Right forelimb (tissue), 1 donor: ENCODE results near the gene CCDC74A.
"Not testable (repeated sequence)": the region's sequence is repeated elsewhere in the genome, so short reads cannot be mapped to it uniquely, and the experiment has no call there.

ENCODE experiments used
- DNase-seq: peaks from one replicate; pipeline ENCODE4 v3.0.0-alpha.2; 2018

CCDC74A gene

DNA sequence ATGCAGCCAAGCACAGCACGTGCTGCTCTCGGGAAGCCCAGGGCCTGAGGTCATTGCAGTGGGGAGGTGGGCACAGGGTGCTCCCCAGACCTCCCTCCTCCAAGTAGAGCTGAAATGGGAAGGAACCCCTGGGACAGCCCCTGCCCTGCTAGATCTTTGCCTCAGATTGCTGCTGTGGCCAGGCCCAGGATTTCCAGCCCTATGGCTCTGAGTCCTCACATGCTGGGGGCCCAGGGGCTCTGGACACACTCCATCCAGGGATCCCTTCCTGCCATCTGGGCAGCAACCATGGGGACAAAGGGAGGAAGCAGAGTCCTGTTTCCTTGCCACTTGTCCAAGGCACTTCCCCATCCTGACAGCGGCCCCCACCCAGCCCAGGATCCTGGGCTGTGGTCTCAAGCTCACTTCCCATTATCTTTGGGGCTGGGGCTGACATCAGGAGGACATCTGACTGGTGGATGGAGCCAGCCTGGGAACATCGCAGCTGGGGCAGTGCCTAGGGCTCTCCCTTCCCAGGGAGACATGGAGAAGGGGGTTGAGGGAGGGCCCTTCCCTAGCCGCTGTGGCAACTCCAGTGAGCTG is 2.3 kb downstream of the CCDC74A start:
- not testable (repeated sequence) for DNase-seq

GRCh38 chr2:131530626-131531344 is 3.1 kb downstream of the CCDC74A start:
- not testable (repeated sequence) for DNase-seq

- not testable (repeated sequence) for DNase-seq
These were observed 4.0 kb downstream of the CCDC74A start for GRCh38 chr2:131531547-131532185.

GRCh38 chr2:131532723-131533608 is 5.3 kb downstream of the CCDC74A start:
- DNase-seq: not testable (repeated sequence)

DNA sequence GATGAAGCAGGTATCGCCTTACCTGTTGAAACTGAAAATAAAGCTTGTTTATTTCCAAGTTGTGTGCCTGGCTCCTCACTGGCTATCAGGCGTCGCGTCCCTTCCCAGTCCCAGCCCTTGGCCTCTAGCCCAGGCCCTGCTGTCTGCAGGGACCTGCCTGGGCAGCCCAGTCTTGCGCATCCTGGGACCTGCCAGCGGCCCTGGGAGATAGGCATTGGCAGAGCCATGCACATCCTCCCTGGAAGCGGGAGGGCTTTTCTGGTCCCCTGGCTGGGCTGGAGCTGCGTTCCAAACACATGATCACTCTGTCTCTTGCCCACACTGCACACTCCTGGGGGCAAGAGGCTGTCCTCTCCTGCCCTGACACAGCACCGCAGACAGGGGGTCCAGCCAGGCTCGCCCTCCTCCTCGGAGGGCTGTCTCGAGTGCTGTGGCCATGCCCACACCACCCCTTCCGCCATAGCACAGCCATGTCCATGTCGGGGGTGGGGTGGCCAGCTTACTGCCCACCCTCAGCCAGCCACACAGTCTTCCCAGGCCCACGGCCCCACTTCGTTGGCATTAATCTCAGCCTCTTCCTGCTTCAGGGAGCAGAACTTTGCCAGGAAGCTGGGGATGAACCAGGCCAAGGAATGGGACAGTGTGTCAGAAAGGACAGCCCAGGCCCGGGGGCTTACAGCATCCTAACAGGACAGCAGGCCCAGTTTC is 6.1 kb downstream of the CCDC74A start:
- DNase-seq: not testable (repeated sequence)

DNA sequence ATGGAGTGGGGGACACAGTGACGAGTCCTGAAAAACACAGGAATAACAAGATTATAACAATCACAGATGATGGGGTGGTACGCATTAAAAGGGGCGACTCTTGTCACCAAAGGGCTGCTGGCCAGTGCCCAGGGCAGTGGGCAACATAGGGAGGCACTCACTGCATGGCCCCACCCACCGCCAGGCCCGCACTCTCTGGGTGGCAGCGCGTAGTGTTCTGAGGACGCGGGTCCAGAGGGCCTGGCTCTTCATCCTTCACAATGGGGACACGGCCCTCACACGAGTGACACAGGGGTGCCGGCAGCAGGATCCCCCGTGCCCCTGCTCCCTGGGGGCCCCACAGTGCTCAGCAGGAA is 6.6 kb downstream of the CCDC74A start:
- DNase-seq: not testable (repeated sequence)

GRCh38 chr2:131534965-131535364 is 7.3 kb downstream of the CCDC74A start:
- DNase-seq: not testable (repeated sequence)

DNA sequence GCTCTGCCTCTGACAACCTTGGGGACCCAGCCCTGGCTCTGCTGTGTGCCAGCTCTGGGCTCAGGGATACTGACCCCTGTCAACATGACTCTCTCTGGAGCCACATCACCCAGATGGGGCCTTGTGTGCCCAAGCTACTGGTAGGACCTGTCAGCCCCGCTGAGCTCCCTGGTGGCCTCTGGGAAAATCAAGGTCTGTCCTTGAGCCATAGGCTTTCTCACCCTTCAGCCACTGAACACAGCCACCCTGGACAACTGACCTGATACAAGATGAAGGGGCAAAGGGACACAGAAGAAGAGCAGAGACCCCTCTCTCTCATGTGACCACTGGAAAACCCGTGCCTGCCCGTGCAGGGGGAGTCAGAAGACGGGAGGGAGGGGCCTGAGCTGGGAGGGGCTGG is 7.8 kb downstream of the CCDC74A start:
- DNase-seq: no peak

DNA sequence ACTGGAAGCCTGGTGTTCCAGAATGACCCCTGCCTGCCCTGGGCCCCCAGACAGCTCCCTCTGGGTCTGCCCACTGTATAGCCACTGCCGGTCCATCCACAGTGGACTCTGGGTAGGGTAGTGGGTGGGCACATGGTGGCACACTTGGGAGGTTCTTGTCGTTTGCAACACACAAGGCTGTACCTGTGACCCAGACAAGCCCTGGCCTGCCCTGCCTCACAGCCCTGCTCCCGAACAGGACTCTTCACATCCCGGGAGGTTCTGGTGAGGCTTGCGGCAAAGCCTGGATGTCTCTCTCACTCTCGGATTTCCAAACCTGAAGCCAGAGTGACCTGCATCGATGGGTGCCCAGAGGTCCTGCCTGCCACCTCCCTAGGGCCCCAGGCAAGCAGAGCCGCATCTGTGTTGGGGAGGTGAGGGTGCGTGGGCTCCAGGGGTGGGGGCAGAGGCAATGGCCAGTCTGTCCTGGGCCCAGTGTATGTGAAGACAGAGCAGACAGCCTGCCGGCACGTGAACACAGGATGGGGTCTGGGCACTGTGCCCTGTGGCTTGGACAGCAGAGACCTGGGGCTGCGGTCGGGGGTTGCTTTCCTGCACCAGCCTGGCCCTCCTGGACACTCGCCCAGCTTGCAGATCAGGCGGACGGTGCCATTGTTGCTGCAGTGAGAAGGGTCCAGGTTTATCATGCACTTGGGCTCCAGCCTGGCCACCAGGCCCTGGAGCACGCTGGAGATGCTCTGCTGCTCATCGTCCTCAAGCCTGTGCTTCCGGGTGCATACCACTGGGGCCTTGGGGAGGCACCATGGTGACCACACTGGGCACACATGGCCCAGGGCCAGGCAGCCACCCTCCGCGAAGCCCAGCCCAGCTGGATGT is 8.5 kb downstream of the CCDC74A start:
- DNase-seq: not testable (repeated sequence)

DNA sequence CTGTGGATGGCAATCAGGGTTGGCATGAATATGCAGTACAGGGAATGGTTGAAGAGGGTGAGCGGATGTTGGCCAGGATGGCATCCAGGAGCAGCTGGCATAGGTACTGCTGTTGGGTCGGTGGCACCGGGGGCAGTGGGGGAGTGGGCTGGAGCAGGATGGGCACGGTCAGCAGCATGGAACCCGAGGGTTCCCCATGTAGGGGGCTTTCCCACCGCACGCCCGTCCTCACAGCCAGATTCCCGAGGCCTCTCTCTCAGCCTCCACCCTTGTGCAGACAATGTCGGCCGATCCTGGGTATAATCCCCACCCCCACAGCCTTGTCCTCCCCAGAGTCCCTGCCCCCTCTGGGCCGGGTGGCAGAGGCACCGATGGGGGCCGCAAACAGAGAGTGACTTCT is 9.2 kb downstream of the CCDC74A start:
- not testable (repeated sequence) for DNase-seq

DNA sequence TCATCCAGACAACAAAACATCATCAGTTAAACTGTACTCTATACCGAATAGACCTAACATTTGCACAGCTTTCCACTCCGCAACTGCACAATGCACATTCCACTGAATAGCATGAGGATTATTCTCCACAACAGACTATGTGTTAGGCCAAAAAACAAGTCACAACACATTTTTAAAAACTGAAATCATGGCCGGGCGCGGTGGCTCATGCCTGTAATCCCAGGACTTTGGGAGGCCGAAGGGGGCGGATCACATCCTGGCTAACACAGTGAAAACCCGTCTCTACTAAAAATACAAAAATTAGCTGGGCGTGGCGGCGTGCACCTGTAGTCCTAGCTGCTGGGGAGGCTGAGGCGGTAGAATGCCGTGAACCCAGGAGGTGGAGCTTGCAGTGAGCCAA is 11.2 kb downstream of the CCDC74A start:
- not testable (repeated sequence) for DNase-seq

GRCh38 chr2:131542438-131543384 is 15.0 kb downstream of the CCDC74A start:
- no peak for DNase-seq

GRCh38 chr2:131543385-131543891 is 15.8 kb downstream of the CCDC74A start:
- DNase-seq: no peak

GRCh38 chr2:131544006-131544812 is 16.5 kb downstream of the CCDC74A start:
- not testable (repeated sequence) for DNase-seq

- DNase-seq: not testable (repeated sequence)
These were observed 17.1 kb downstream of the CCDC74A start for GRCh38 chr2:131544813-131545165.

- no peak for DNase-seq
These were observed 25.2 kb downstream of the CCDC74A start for GRCh38 chr2:131552871-131553270.

DNA sequence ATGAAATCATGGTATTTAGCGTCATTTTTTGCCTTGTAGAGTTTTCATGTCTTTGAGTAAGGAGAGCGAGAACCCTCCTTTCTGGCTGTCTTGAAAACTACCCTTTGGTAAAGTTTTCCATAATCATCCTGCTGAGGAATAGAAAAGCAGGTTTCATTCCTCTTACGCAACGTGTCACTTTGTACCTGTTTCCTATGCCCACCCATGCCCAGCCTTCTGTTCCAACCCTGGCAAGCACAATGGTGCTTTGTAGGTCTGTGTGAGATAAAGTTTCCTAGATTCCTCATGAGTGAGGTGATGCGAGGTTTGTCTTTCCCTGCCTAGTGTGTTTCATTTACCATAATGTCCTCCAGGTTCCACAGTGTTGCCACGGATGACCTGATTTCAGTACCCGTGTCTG is 29.3 kb downstream of the CCDC74A start:
- DNase-seq: no peak

DNA sequence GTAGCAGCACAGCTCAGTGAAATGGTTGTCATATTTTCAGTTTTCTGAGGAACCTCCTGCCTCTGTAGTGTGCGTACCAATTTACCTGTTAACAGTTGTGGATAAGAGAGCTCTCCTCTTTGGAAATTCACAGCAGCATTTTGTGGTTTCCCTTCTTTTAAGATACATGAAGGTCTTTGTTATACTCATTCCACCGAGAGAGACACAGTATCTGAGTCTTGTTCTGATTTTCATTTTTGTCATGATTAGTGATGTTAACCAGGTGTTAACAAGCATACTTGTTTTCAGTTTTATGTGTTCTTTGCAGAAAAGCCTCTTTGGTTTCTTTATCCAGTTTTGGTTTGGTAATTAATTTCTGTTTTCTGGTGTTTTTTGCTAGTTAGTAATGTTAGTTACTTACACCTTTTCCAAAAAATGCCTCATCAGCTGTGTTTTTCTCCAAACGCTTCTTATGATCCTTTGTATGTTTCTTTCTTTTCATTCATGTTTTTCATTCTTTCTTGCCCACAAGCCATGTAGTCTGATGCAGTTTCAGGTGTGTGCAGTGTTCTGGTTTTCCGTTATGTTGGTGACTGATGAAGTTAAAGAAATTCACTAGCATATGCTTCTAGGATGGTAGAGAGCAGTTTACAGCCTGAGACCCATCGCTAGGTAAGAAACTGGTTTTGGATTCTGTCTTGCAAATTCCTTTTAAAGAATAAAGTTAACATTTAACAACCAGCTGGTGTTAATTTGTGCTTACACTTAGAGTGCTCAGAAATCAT is 30.1 kb downstream of the CCDC74A start:
- no peak for DNase-seq
